Muscle layer of duodenum (tissue), 2 donors: Measurements from ENCODE around the gene C2orf69.

Experiments used
- H3K27ac ChIP-seq: one replicate; pipeline ENCODE4 v1.7.0; 2013; ENCODE audit warnings: mild to moderate bottlenecking, low read length
- H3K27me3 ChIP-seq: one replicate; pipeline ENCODE4 v1.7.0; 2013; ENCODE audit warnings: low read depth, mild to moderate bottlenecking, control low read depth, low read length
- H3K36me3 ChIP-seq, 2 donors: one replicate each; pipeline ENCODE4 v1.7.0; 2013; ENCODE audit warnings: low read length in 2 of 2, control low read depth in 1 of 2, mild to moderate bottlenecking in 1 of 2; ENCODE audit not compliant: insufficient read depth in 2 of 2, control insufficient read depth in 1 of 2
- H3K4me1 ChIP-seq, 2 donors: one replicate each; pipeline ENCODE4 v1.7.0; 2013; ENCODE audit warnings: low read length in 2 of 2, mild to moderate bottlenecking in 2 of 2, control low read depth in 1 of 2, moderate library complexity in 1 of 2; ENCODE audit not compliant: insufficient read depth in 2 of 2, control insufficient read depth in 1 of 2
- H3K4me3 ChIP-seq, 2 donors: one replicate each; pipeline ENCODE4 v1.7.0; 2013; ENCODE audit warnings: low read length in 2 of 2, low read depth in 1 of 2, mild to moderate bottlenecking in 1 of 2
- H3K9me3 ChIP-seq, 2 donors: one replicate each; pipeline ENCODE4 v1.7.0; 2013; ENCODE audit warnings: low read length in 2 of 2, control low read depth in 1 of 2, mild to moderate bottlenecking in 1 of 2; ENCODE audit not compliant: control insufficient read depth in 1 of 2
- donor health status: healthy.

The C2orf69 gene

GRCh38 chr2:199911052-199911876, at the start of gene C2orf69:
C2orf69 (plus strand) TSS chr2:199911293; CDS start chr2:199911439, 146 bp downstream.
- Histone ChIP-seq H3K9me3 (no peaks in the 10 kb centered on the region), H3K27ac (peak within 1 kb of the TSS; percentile 92), H3K4me3 (peak within 1 kb of the TSS; percentile 89 to 99), H3K4me1 (peaks cover 13 to 19% of the 10 kb centered on the region in 2 donors), H3K27me3 (no peaks in the 10 kb centered on the region), H3K36me3 (no peaks in the 10 kb centered on the region)

- Histone ChIP-seq H3K27ac (no peak overlapping the region), H3K36me3 (no peaks in the 10 kb centered on the region), H3K27me3 (no peaks in the 10 kb centered on the region)
Measured at GRCh38 chr2:199862788-199863187, 48.3 kb upstream of the C2orf69 start.

GRCh38 chr2:199865905-199866304, 45.2 kb upstream of the C2orf69 start:
- Histone ChIP-seq H3K4me3 (no peak overlapping the region), H3K36me3 (no peaks in the 10 kb centered on the region), H3K27me3 (no peaks in the 10 kb centered on the region), H3K4me1 (no peaks in the 10 kb centered on the region), H3K27ac (no peak overlapping the region), H3K9me3 (no peaks in the 10 kb centered on the region)

More at GRCh38 chr2:199862788-199863187, 48.3 kb upstream of the C2orf69 start:
- no peaks in the 10 kb centered on the region for H3K9me3 ChIP-seq
- H3K4me1 ChIP-seq = no peaks in the 10 kb centered on the region
- H3K4me3 ChIP-seq = no peak overlapping the region

GRCh38 chr2:199868431-199869226, 42.5 kb upstream of the C2orf69 start:
- no peaks in the 10 kb centered on the region for H3K36me3 ChIP-seq
- H3K4me3 ChIP-seq = no peak overlapping the region
- H3K4me1 ChIP-seq = no peaks in the 10 kb centered on the region
- H3K27me3 ChIP-seq = no peaks in the 10 kb centered on the region
- no peak overlapping the region for H3K27ac ChIP-seq
- no peaks in the 10 kb centered on the region for H3K9me3 ChIP-seq

- no peak overlapping the region for H3K27ac ChIP-seq
- H3K4me3 ChIP-seq = no peak overlapping the region
- H3K9me3 ChIP-seq = peaks cover 1 to 5% of the 10 kb centered on the region in 2 donors
- H3K36me3 ChIP-seq = no peaks in the 10 kb centered on the region
- H3K27me3 ChIP-seq = no peaks in the 10 kb centered on the region
- no peaks in the 10 kb centered on the region for H3K4me1 ChIP-seq
Measured at GRCh38 chr2:199869227-199869541, 41.9 kb upstream of the C2orf69 start.

GRCh38 chr2:199869653-199870052, 41.4 kb upstream of the C2orf69 start:
- Histone ChIP-seq H3K4me1 (no peaks in the 10 kb centered on the region), H3K9me3 (peaks cover 4 to 7% of the 10 kb centered on the region in 2 donors), H3K36me3 (no peaks in the 10 kb centered on the region), H3K4me3 (no peak overlapping the region), H3K27me3 (no peaks in the 10 kb centered on the region), H3K27ac (no peak overlapping the region)

- Histone ChIP-seq H3K9me3 (peaks cover 8 to 12% of the 10 kb centered on the region in 2 donors), H3K27ac (no peak overlapping the region), H3K36me3 (no peaks in the 10 kb centered on the region), H3K4me3 (no peak overlapping the region), H3K27me3 (no peaks in the 10 kb centered on the region), H3K4me1 (no peaks in the 10 kb centered on the region)
Measured at GRCh38 chr2:199870581-199870980, 40.5 kb upstream of the C2orf69 start.

- Histone ChIP-seq H3K4me3 (no peak overlapping the region), H3K9me3 (peaks cover 12% of the 10 kb centered on the region in 2 donors), H3K27me3 (no peaks in the 10 kb centered on the region), H3K4me1 (no peaks in the 10 kb centered on the region), H3K36me3 (no peaks in the 10 kb centered on the region), H3K27ac (no peak overlapping the region)
Measured at GRCh38 chr2:199874209-199874608, 36.9 kb upstream of the C2orf69 start.

- H3K36me3 ChIP-seq = no peaks in the 10 kb centered on the region
- H3K4me1 ChIP-seq = no peaks in the 10 kb centered on the region
- peaks cover 12% of the 10 kb centered on the region in 2 donors for H3K9me3 ChIP-seq
- no peak overlapping the region for H3K4me3 ChIP-seq
- H3K27me3 ChIP-seq = no peaks in the 10 kb centered on the region
- no peak overlapping the region for H3K27ac ChIP-seq
Measured at GRCh38 chr2:199875400-199875799, 35.7 kb upstream of the C2orf69 start.

GRCh38 chr2:199882667-199883066, 28.4 kb upstream of the C2orf69 start:
- Histone ChIP-seq H3K4me3 (no peak overlapping the region), H3K36me3 (no peaks in the 10 kb centered on the region), H3K9me3 (peaks cover 0 to 4% of the 10 kb centered on the region in 2 donors), H3K4me1 (no peaks in the 10 kb centered on the region), H3K27me3 (no peaks in the 10 kb centered on the region), H3K27ac (no peak overlapping the region)

- no peaks in the 10 kb centered on the region for H3K27me3 ChIP-seq
- H3K4me1 ChIP-seq = no peaks in the 10 kb centered on the region
- H3K9me3 ChIP-seq = no peaks in the 10 kb centered on the region
- H3K36me3 ChIP-seq = no peaks in the 10 kb centered on the region
- no peak overlapping the region for H3K27ac ChIP-seq
- no peak overlapping the region for H3K4me3 ChIP-seq
Measured at GRCh38 chr2:199883474-199884212, 27.4 kb upstream of the C2orf69 start.
